Spleen (tissue), 13 donors: Measurements from ENCODE around the gene FCHO1. TPM values are rescaled to one million over a fixed set of nuclear protein-coding genes. Genes with fewer than 3 reads are reported as not detected.
A peak's percentile ranks its signal among the peaks of the same experiment; 100 is the strongest.

Source experiments
- DNase-seq: peaks from one replicate; pipeline ENCODE4 v3.0.0-alpha.2; 2020
- H3K27ac ChIP-seq, 8 donors: fragments of 200-600 bp; sonication (generic) in 7 of 8; 1 replicate in 4 of 8; 2 replicates in 4 of 8; pipeline versions ENCODE4 v1.5.0 to v1.8.0; 2016 to 2021; ENCODE audit warnings: inconsistent platforms in 4 of 8, mild to moderate bottlenecking in 4 of 8, moderate library complexity in 1 of 8
- H3K27me3 ChIP-seq, 7 donors: fragments of 200-600 bp; sonication (generic) in 6 of 7; replicated peaks in 1 of 7; 1 replicate in 4 of 7; 2 replicates in 3 of 7; pipeline versions ENCODE4 v1.5.0 to v1.8.0; 2016 to 2021; ENCODE audit warnings: inconsistent platforms in 3 of 7, mild to moderate bottlenecking in 1 of 7
- H3K36me3 ChIP-seq, 6 donors: fragments of 200-600 bp; sonication (generic) in 5 of 6; 1 replicate in 4 of 6; 2 replicates in 2 of 6; pipeline versions ENCODE4 v1.5.0 to v1.8.0; 2016 to 2021; ENCODE audit warnings: inconsistent platforms in 2 of 6
- H3K4me1 ChIP-seq, 6 donors: fragments of 200-600 bp; sonication (generic) in 5 of 6; 1 replicate in 3 of 6; 2 replicates in 3 of 6; pipeline versions ENCODE4 v1.5.0 to v1.8.0; 2016 to 2021; ENCODE audit warnings: inconsistent platforms in 3 of 6
- H3K4me3 ChIP-seq, 8 donors: fragments of 200-600 bp; sonication (generic) in 7 of 8; 1 replicate in 4 of 8; 2 replicates in 4 of 8; pipeline versions ENCODE4 v1.5.0 to v1.8.0; 2016 to 2021; ENCODE audit warnings: inconsistent platforms in 4 of 8, mild to moderate bottlenecking in 4 of 8, moderate library complexity in 2 of 8
- H3K9me3 ChIP-seq, 8 donors: fragments of 200-600 bp; sonication (generic) in 7 of 8; 1 replicate in 4 of 8; 2 replicates in 4 of 8; pipeline versions ENCODE4 v1.5.0 to v1.8.0; 2016 to 2021; ENCODE audit warnings: inconsistent platforms in 4 of 8
- CTCF ChIP-seq, 11 experiments: fragments of 200-600 bp in 7 of 11; fragments of 450-650 bp in 4 of 11; sonication (generic) in 4 of 11; IDR thresholded peaks in 8 of 11; conservative IDR thresholded peaks in 3 of 11; 1 replicate in 7 of 11; 2 replicates in 4 of 11; pipeline versions ENCODE4 v1.4.0 to v1.8.0; 2016 to 2021; ENCODE audit warnings: antibody characterized with exemption in 11 of 11, inconsistent platforms in 4 of 11, mild to moderate bottlenecking in 1 of 11
- POLR2A ChIP-seq, 3 donors: fragments of 450-650 bp; IDR thresholded peaks; one replicate each; pipeline ENCODE4 v1.5.1; 2017; ENCODE audit warnings: antibody characterized with exemption in 3 of 3, mild to moderate bottlenecking in 1 of 3
- POLR2AphosphoS5 ChIP-seq, 3 donors: sonication (generic); formaldehyde crosslinking; IDR thresholded peaks; one replicate each; pipeline ENCODE4 v1.5.1; 2017; ENCODE audit warnings: antibody characterized with exemption in 3 of 3
- WGBS, 5 donors: extraction: QIAGEN DNeasy Blood & Tissue Kit in 3 of 5; methylation state at CpG; one replicate each; pipeline versions ENCODE4 v1.1.5 to v1.1.7; 2013 to 2018; 5-methylcytosine and 5-hydroxymethylcytosine counted together
- intact Hi-C: fragments of 100-400 bp; cut with DNase I; formaldehyde crosslinking; loops from one replicate; pipeline ENCODE4 v1.15.0; 2023; ENCODE audit warnings: low total_unique reads
- long read RNA-seq, 2 donors: transcript quantifications; one replicate each; lab custom pipeline, GENCODE V29; 2026
- polyA plus RNA-seq, 3 donors: library from polyadenylated mRNA; stranded (reverse); fragments of 200-250 nt; gene quantifications; one replicate each; pipeline ENCODE4 v1.2.1, GENCODE V29; 2013
- total RNA-seq, 7 donors: library from RNA; depleted of rRNA in 3 of 7; stranded (reverse); fragments of >200 nt in 3 of 7; fragmentation: NEBNext Ultra II Directional in 4 of 7; extraction: Animal tissue kit (Norgen Biotek cat#: 25700) in 4 of 7; gene quantifications; one replicate each; pipeline versions ENCODE4 v1.1.0 to v1.2.1, GENCODE V29; 2016 to 2021
- donor health status: healthy with polysubstance abuse.
- donor health status: DM: no; HTN: no; CAD: no; lungs with moderate emphysema.
- donor health status: DM: no; HTN: no; CAD: no.
- donor health status: Bipolar disorder and iron deficiency.
- donor health status: healthy.
- donor health status: DM: no; HTN: no; CAD: no.
- donor health status: DM: yes; HTN: yes; CAD: no.

FCHO1 gene
- 10 to 100 TPM; 19.7 to 48.3 (median 34.5) TPM for total RNA-seq
- 10 to 100 TPM; 11.3 to 20.3 (median 15.3) TPM for polyA plus RNA-seq
- long read RNA-seq, donor 1, result 0 reads
- long read RNA-seq, donor 2, result 0 reads

GRCh38 chr19:17751103-17751911 is at the start of gene FCHO1:
FCHO1 (plus strand) TSS chr19:17751477; CDS start chr19:17755165, 3,688 bp downstream.
- WGBS, 5 donors, result 14 to 27% (median 23%) methylated on average over 19 to 28 of the region's 28 CpGs
- peak; percentile 95 for DNase-seq
- H3K4me1 ChIP-seq, result peaks cover 35 to 99% (median 90%) of the 10 kb centered on the region in 6 donors

GRCh38 chr19:17703824-17704463 is 47.3 kb upstream of the FCHO1 start:
- Histone ChIP-seq H3K4me3 (no peak overlapping the region), H3K36me3 (no peaks in the 10 kb centered on the region), H3K9me3 (no peaks in the 10 kb centered on the region), H3K4me1 (peaks cover 0 to 7% (median 2%) of the 10 kb centered on the region in 6 donors), H3K27me3 (peaks cover 0 to 36% (median 0%) of the 10 kb centered on the region in 7 donors), H3K27ac (no peak overlapping the region)
- intact Hi-C loops, result no loop called here
- DNase-seq, result peak; percentile 89
- no peak for TF ChIP-seq POLR2AphosphoS5 (IDR thresholded peaks at IDR 0.05)
- TF ChIP-seq CTCF (IDR thresholded peaks at IDR 0.05 in 8 of 11, conservative IDR thresholded peaks at IDR 0.05 in 3 of 11), result peak; percentile 84 to 96 (median 93)
- WGBS, 5 donors, result 26 to 51% (median 45%) methylated on average over 7 to 11 of the region's 11 CpGs

More at GRCh38 chr19:17751103-17751911, at the start of gene FCHO1:
- Histone ChIP-seq H3K9me3 (no peaks in the 10 kb centered on the region), H3K27ac (peak within 1 kb of the TSS; percentile 76 to 95 (median 88)), H3K27me3 (no peaks in the 10 kb centered on the region), H3K4me3 (peak within 1 kb of the TSS; percentile 13 to 70 (median 42)), H3K36me3 (peaks cover 0 to 23% (median 3%) of the 10 kb centered on the region in 6 donors)
- intact Hi-C loops, result no loop called here
- TF ChIP-seq POLR2A (IDR thresholded peaks at IDR 0.05) (no peak), POLR2AphosphoS5 (IDR thresholded peaks at IDR 0.05) (peak; percentile 81 to 88 (median 86))

GRCh38 chr19:17706750-17707181 is 44.5 kb upstream of the FCHO1 start:
- intact Hi-C loops, result loop anchor here (5.0 kb wide), 1 partner anchor 146 kb away; no protein-coding TSS in a partner anchor
- Histone ChIP-seq H3K36me3 (no peaks in the 10 kb centered on the region), H3K4me3 (no peak overlapping the region), H3K9me3 (no peaks in the 10 kb centered on the region), H3K27me3 (peaks cover 0 to 13% (median 0%) of the 10 kb centered on the region in 7 donors), H3K27ac (no peak overlapping the region), H3K4me1 (peaks cover 0 to 7% (median 2%) of the 10 kb centered on the region in 6 donors)
- no peak for TF ChIP-seq POLR2A (IDR thresholded peaks at IDR 0.05)
- 50 to 68% (median 62%) methylated on average over 17 of the region's 17 CpGs for WGBS, 5 donors
- no peak for DNase-seq

GRCh38 chr19:17711851-17712250 is 39.4 kb upstream of the FCHO1 start:
- Histone ChIP-seq H3K27me3 (peaks cover 0 to 3% (median 0%) of the 10 kb centered on the region in 7 donors), H3K27ac (no peak overlapping the region), H3K4me3 (no peak overlapping the region), H3K36me3 (no peaks in the 10 kb centered on the region), H3K9me3 (no peaks in the 10 kb centered on the region), H3K4me1 (peaks cover 0 to 7% (median 3%) of the 10 kb centered on the region in 6 donors)
- WGBS, 5 donors, result 74 to 86% (median 84%) methylated on average over 6 of the region's 6 CpGs
- no peak for DNase-seq
- TF ChIP-seq POLR2A (IDR thresholded peaks at IDR 0.05) (no peak), CTCF (IDR thresholded peaks at IDR 0.05 in 8 of 11, conservative IDR thresholded peaks at IDR 0.05 in 3 of 11) (no peak), POLR2AphosphoS5 (IDR thresholded peaks at IDR 0.05) (no peak)
- intact Hi-C loops, result loop anchor here (5.0 kb wide), 1 partner anchor 55 kb away; no protein-coding TSS in a partner anchor
